ENCODE measurements around the gene AGPAT3. TPM values are rescaled to one million over a fixed set of nuclear protein-coding genes. Genes with fewer than 3 reads are reported as not detected.

AGPAT3 gene
- polyA plus RNA-seq, 1 donor, result 70.7 TPM

DNA sequence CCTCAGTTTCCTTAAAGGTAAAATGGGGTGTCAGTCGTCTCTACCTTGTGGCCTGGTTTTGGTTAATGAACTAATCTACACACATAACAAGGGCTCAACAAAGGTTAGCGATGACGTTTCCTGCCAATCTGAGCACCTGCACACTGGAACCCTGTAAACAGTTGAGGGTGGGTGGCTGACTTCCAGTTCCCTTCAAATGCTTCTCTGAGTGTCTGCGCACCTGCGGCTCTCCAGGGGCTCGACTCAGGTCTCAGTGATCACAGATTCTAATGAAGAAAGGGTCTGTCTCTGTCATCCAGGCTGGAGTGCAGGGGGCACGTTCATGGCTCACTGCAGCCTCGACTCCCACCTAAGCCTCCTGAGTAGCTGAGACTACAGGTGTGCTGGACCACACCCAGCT, 3.3 kb upstream of the AGPAT3 start:
- no peak for DNase-seq

DNA sequence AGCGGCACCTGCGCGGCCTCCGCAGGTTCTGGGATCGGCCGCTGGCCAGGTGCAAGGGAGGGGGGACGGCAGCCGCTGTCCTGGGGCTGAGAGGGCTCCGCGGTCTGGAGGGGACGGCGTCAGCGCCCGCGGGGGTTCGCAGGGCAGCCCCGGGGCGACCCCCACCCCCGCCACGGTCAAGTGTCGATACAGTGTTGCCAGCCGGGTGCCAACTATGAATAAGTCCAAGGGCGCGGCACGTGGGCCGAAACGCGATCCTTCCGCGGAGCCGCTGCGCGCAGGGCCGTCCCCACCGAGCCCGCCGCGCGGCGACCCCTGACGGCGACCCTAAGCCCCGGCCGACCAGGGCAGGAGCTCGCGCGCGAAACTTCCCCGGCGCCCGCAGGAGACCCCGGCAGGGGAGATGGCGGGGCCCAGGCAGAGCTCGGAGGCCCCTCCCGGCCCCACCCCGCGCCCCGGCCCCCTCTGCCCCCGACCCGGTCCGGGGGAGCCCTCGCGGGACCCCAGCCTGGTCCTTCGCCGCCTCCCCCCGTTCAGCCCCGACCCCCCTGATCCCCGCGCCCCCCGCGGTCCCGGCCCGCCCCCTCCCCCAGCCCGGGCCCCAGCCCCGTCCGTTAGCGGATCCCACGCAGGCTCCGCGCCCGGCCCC, 586 bp upstream of the AGPAT3 start:
- no peak for DNase-seq

- no peak for DNase-seq
These were observed 677 bp downstream of the AGPAT3 start for GRCh38 chr21:43865540-43866259.

DNA sequence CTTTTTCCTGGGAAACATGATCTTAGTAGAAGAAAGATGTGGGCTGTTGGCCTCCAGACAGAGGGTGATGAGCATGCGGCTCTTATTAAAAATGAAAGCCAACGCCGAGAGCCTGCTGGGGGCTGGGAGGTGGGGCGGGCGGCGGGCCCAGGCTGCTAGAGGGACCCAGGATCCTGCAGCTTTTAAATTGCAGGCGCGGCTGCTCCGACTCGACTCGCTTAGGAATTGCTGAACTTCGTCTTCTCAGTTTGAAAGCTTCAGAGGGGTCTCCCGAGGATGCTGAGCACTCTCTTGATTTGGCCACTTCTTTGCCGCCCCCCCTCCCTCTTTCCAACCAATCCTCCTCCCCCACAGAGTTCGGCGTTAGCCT, 1.2 kb downstream of the AGPAT3 start:
- peak; percentile 47 for DNase-seq

DNA sequence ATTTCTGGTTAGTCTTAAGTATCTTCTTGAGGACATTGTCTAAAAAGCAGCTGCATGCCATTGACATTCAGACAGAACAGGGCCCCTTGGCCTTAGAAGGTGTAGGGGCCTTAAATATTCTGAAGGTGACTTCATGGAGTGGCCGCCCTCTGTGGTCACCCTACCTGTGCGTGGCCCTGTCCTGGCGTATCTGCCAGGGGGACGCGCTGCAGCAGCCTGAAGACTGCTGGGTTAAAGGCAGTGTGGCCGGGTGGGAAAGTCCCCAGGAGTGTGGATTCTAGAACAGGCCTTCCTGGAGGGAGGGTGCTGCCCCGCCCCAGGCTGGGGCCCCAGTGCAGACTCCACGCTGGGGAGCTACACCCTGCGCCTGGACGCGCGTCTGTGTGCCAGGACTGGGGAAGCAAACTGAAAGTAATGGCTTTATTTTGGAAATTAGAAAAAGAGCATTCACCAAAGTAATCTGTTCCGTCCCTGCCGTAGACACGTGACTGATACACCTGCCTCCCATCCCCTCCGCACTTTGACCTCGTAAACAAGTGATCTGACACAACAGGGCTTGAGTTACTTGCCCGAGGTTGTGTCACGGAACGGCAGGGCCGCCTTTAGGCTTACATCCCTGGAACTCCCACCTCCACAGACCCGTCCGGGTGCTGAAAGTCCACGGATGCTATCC, 1.8 kb downstream of the AGPAT3 start:
- no peak for DNase-seq

- DNase-seq, result no peak
These were observed 2.3 kb downstream of the AGPAT3 start for GRCh38 chr21:43867332-43867703.

- no peak for DNase-seq
These were observed 2.9 kb downstream of the AGPAT3 start for GRCh38 chr21:43867948-43868347.

GRCh38 chr21:43868461-43868860, 3.4 kb downstream of the AGPAT3 start:
- DNase-seq, result no peak

DNA sequence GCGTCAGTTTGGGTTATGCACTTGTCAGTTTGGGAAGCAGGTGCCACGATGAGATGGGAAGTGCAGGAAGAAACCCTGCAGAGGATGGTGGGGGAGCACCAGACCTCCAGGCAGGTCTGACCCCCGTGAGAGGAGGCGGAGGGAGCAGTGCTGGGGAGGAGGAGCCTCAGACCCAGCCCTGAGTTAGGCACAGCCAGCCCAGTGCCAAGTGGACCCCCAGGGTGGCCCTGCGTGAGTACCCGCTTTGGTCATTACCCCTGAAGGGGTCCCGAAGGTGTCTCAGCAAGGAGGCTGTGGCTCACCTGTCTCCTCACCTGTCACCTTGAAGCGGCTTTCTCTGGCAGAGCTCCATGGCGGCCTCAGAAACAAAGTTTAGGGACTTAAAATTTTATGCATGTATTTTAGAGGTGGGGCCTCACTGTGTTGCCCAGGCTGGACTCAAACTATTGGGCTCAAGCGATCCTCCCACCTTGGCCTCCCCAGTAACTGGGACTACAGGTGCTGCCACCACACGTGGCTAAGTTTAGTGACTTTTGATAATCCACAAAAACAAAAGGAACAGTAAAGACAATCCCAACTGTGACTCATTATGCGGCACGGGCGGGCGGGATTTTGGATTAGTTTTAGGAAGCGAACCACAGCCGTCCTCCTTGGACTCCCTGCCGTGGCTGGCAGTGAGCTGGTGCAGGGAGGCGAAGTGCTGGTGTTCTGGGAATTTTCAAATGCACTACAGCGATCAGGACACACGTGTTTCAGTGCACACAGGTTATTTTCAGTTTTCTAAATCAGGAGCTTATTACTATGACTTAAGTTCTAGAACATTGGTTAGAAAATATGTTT, 4.7 kb downstream of the AGPAT3 start:
- DNase-seq, result no peak

- DNase-seq, result no peak
These were observed 6.5 kb downstream of the AGPAT3 start for GRCh38 chr21:43871487-43871886.

- no peak for DNase-seq
These were observed 7.6 kb downstream of the AGPAT3 start for GRCh38 chr21:43872531-43873197.

DNA sequence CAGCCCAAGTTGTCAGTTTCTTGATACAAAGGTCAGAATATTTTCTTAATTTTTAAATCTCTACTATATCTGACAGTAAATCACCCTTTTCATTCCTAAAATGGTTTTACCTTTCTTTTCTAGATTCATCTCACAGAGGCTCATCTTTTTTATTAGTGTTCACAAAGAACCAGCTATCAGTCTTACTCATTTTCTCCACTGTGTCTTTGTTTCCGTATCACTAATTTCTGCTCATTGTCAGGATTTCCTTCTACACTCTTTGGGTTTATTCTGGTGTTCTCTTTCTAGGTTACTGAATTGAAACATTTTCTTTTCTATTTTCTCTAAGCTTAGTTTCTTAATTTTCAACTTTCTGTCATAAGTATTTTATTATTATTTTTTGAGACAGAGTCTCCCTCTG, 8.7 kb downstream of the AGPAT3 start:
- no peak for DNase-seq

GRCh38 chr21:43874085-43874805, 9.2 kb downstream of the AGPAT3 start:
- no peak for DNase-seq

DNA sequence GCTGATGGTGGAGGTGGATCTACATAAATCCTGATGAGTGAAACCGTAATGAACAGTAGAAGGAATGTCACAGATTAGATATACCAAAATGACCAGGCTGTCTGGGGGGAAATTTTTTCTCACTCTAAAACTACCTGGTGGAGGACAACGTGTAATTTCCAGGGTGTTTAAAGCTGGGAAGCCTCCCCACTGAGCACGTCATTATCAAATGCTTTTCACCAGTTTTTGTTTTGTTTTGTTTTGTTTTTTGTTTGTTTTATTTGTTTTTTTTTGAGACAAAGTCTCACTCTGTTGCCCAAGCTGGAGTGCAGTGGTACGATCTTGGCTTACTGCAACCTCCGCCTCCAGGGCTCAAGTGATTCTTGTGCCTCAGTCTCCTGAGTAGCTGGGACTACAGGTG, 11.6 kb downstream of the AGPAT3 start:
- no peak for DNase-seq

- DNase-seq, result no peak
These were observed 13.0 kb downstream of the AGPAT3 start for GRCh38 chr21:43877936-43878575.

DNA sequence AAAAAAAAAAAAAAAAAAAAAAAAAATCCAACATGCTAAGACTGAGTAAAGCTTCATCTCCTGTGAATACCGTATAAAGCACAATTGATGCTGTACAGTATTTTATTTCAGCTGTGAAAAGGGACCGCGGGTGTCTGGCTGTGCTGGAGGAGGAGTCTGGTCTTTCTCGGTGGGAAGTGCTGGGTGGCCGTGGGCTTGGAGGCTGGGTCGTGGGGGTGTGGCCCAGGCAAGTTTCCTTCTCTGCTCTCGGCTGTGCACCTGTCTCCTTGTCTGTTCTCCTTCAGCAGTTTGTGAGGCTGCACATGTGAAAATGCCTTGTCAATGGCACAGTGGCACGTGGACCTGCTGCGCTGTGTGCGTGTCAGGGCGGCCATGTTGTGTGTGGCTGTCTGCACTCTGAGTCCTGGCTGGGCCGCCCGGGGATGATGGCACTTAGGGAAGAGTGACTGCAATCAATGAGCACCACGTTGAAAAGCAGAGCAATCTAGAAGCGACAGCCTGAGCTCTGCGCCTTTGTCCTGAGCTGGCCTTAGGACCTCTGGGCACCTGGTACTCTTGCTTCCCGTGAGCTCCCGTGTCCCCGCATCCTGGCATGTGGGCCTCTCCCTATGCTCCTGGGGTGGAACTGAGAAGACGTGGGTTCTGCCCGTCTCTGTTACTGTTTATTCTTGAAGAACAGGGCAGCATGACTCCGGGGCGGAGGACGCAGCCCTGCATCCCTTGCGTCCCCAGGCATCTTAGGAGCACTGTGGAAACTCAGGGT, 14.5 kb downstream of the AGPAT3 start:
- no peak for DNase-seq

DNA sequence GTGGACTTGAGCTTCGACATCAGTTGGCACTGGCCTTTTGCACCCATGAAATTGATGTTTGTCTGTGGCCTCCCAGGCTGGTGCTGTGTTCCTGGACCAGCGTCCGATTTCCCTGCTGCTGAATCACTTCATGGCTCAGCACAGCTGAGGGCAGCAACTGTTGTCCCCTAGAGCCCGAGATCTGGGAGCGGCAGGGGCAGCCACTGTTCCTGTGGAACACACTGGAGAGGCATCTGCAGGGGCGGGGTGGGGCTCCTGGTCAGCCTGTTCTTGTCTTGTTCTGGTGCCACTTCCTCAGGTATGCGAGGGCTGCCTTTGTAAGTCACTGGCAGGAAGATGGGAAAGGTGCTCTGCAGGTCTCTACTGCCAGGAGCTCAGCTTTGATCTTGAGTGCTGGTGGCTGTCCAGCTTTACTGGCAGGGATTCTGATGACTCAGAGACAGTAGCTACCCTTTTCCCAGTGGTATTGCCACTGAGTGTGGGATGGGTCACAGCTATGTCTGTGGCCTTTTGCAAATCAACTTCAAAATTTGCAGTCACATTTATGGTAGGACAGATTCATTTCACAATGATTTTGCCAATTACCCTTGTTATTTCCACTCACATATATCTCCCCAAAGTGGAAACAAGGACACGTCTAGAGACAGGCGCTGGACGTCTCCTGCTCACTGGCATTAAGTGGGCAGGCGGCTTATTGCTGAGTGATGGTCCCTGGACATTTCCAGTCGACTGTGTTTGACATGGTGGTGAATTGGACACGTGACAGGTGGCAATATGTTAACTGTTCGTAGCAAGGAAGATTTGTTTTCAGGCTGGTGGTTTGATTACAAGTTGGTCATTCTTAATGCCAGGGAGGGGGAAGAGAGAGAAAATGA, 15.3 kb downstream of the AGPAT3 start:
- DNase-seq, result no peak

DNA sequence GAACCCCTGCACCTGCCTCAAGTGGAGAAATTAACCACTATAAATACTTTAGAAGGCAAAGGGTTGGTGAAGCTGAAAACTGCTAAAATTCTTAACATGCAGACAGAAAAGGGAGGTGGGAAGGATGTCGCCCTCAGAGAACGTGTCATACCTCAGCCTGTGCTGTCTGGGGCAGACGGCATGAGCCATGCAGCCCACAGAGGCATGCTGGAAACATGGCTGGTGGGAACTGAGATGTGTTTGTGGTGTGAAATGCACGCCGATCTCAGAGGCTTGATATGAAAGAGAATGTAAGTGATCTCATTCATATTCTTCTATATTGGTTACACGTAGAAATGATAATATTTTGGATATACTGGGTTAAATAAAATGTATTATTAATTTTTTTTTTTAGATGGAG, 16.3 kb downstream of the AGPAT3 start:
- DNase-seq, result no peak

DNA sequence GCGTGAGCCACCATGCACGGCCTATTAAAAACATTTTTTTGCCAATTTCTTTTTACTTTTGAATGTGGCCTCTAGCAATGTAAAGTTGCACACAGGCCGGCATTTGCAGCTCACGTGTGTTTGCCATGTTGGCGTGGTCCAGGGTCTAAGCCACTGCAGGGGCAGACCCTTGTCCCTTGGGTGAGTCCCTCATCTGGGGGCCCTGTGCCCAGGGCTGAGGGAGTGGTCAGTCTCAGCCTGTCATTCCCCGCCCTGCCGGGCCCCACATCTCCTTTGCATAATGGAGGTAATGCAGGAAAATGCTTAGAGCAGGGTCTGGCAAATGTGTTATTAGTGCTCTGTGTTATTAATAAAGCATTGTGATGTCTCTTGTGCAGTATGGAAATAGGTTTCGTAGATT, 16.9 kb downstream of the AGPAT3 start:
- no peak for DNase-seq
